Measurements from ENCODE around the gene CEP350.

The CEP350 gene

DNA sequence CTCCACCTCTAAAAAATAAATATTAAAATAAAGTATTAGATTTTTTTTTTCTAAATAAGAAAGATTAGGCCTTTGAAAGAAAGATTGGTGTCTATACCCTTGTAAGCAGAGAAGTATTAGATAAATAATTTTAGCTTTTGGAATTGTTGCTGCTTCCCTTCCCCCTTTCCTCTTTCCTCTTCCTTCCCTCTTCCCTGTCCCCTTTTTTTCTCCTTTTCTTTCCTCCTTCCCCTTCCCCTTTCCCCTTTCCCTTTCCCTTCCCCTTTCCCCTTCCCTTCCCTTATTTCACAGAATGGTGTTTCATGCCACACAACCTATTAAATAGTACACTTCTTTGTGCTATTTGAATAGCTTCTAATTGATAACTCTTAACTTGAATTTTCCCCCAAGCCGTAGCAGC, 130.3 kb downstream of the CEP350 start:
- Mint-ChIP-seq H3K27ac (no peak overlapping the region), H3K4me1 (ENCODE audit: low read depth) (no peaks in the 10 kb centered on the region), H3K36me3 (ENCODE audit: low read depth) (peaks cover 24% of the 10 kb centered on the region), H3K9me3 (no peaks in the 10 kb centered on the region), H3K4me3 (no peak overlapping the region), H3K27me3 (ENCODE audit: low read depth) (no peaks in the 10 kb centered on the region)
- DNase-seq (ENCODE audit: low spot score), result no peak

DNA sequence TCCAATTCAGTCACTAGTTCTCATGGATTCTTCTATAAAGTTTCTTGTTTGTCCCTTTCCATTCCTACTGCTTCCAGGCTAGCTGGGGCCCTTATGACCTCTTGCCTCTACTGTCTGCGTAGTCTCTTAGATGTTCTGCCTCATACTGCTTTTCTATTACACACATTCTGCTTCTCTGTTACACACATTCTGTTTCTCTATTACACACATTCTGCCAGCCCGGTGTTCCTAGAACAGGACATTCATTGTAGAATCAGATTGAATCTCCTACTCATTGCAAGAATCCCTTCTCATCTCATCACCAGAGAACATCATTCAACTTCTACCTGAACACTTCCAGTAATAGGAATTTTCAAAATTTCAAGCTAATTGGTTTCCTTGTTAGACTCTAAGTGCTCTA, 130.7 kb downstream of the CEP350 start:
- no peaks in the 10 kb centered on the region for H3K4me1 Mint-ChIP-seq (ENCODE audit: low read depth)
- no peaks in the 10 kb centered on the region for H3K27me3 Mint-ChIP-seq (ENCODE audit: low read depth)
- no peak overlapping the region for H3K27ac Mint-ChIP-seq
- H3K4me3 Mint-ChIP-seq, result no peak overlapping the region
- peaks cover 26% of the 10 kb centered on the region for H3K36me3 Mint-ChIP-seq (ENCODE audit: low read depth)
- H3K9me3 Mint-ChIP-seq, result no peaks in the 10 kb centered on the region
- DNase-seq (ENCODE audit: low spot score), result no peak

GRCh38 chr1:180092931-180093650, 138.5 kb downstream of the CEP350 start:
- Mint-ChIP-seq H3K27me3 (ENCODE audit: low read depth) (no peaks in the 10 kb centered on the region), H3K36me3 (ENCODE audit: low read depth) (peaks cover 54% of the 10 kb centered on the region), H3K4me3 (no peak overlapping the region), H3K4me1 (ENCODE audit: low read depth) (no peaks in the 10 kb centered on the region), H3K27ac (no peak overlapping the region), H3K9me3 (no peaks in the 10 kb centered on the region)
- DNase-seq (ENCODE audit: low spot score), result no peak

GRCh38 chr1:180094705-180095295, 140.2 kb downstream of the CEP350 start:
- Mint-ChIP-seq H3K9me3 (no peaks in the 10 kb centered on the region), H3K27me3 (ENCODE audit: low read depth) (no peaks in the 10 kb centered on the region), H3K36me3 (ENCODE audit: low read depth) (peaks cover 52% of the 10 kb centered on the region), H3K27ac (no peak overlapping the region), H3K4me3 (no peak overlapping the region), H3K4me1 (ENCODE audit: low read depth) (no peaks in the 10 kb centered on the region)
- DNase-seq (ENCODE audit: low spot score), result no peak

- Mint-ChIP-seq H3K36me3 (ENCODE audit: low read depth) (peaks cover 62% of the 10 kb centered on the region), H3K27ac (no peak overlapping the region), H3K4me1 (ENCODE audit: low read depth) (peaks cover 14% of the 10 kb centered on the region), H3K4me3 (no peak overlapping the region), H3K27me3 (ENCODE audit: low read depth) (no peaks in the 10 kb centered on the region), H3K9me3 (no peaks in the 10 kb centered on the region)
- DNase-seq (ENCODE audit: low spot score), result no peak
These were observed 142.1 kb downstream of the CEP350 start for GRCh38 chr1:180096584-180097325.

- Mint-ChIP-seq H3K27me3 (ENCODE audit: low read depth) (no peaks in the 10 kb centered on the region), H3K36me3 (ENCODE audit: low read depth) (peaks cover 62% of the 10 kb centered on the region), H3K4me3 (no peak overlapping the region), H3K27ac (no peak overlapping the region), H3K4me1 (ENCODE audit: low read depth) (peaks cover 14% of the 10 kb centered on the region), H3K9me3 (no peaks in the 10 kb centered on the region)
- DNase-seq (ENCODE audit: low spot score), result no peak
These were observed 142.7 kb downstream of the CEP350 start for GRCh38 chr1:180097326-180097605.

DNA sequence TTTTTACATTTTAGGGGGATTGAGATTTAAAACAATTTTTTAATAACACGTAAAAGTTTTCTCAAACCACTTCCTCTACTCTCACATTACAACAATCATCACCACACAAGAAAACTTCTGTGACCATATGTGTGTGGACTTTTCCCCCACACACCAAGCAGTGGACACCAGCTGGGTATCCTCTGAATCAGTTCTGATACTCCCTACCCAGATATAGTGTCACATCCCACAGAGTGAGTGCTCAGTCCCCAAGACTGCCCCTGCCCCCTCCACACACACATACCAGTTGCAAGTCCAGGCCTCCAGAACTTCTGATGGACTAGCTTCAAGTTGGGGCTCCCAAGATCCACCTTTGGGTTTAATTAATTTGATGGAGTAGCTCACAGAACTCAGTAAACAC, 146.8 kb downstream of the CEP350 start:
- H3K36me3 Mint-ChIP-seq (ENCODE audit: low read depth), result peaks cover 41% of the 10 kb centered on the region

DNA sequence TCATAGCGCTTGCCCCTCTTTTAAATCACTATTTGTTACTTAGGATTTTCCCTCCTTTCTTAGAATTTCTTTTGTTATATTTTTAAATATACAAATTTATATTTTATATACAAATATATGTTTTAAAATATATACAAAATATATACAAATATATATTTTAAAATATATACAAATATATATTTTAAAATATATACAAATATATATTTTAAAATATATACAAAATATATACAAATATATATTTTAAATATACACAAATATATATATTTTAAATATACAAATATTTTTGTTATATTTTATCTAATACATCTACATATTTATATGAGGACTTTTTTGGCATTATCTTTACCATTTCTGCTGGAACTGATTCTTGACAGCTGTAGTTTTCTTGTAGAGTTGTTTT, 149.2 kb downstream of the CEP350 start:
- no peak overlapping the region for H3K4me3 Mint-ChIP-seq
- no peaks in the 10 kb centered on the region for H3K27me3 Mint-ChIP-seq (ENCODE audit: low read depth)
- no peaks in the 10 kb centered on the region for H3K9me3 Mint-ChIP-seq
- no peak overlapping the region for H3K27ac Mint-ChIP-seq
- no peak for DNase-seq (ENCODE audit: low spot score)
- peaks cover 14% of the 10 kb centered on the region for H3K4me1 Mint-ChIP-seq (ENCODE audit: low read depth)
- peaks cover 42% of the 10 kb centered on the region for H3K36me3 Mint-ChIP-seq (ENCODE audit: low read depth)

More for the DNA sequence above, 146.8 kb downstream of the CEP350 start:
- Mint-ChIP-seq H3K9me3 (no peaks in the 10 kb centered on the region), H3K4me3 (no peak overlapping the region), H3K4me1 (ENCODE audit: low read depth) (peaks cover 14% of the 10 kb centered on the region), H3K27me3 (ENCODE audit: low read depth) (no peaks in the 10 kb centered on the region), H3K27ac (peak overlapping the region; percentile 35)
- DNase-seq (ENCODE audit: low spot score), result no peak

DNA sequence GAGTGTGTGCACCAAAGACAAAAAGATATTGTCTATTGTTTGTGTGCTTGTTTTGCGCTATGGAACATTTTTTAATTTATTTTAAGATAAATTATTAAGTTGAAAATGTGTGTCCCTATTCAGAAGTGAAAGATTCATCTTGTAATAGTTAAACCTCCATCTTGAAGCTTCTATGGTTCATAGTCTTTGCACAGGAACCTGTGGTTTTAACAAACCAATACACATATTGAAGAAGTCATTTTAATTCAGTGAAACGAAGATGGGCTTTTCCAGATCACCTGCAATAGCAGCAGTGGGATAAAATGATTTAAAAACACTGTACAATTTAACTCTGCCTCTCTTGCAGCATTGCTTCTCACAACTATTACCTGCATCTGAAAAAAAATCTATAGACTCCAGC, 157.5 kb downstream of the CEP350 start:
- Mint-ChIP-seq H3K27me3 (ENCODE audit: low read depth) (no peaks in the 10 kb centered on the region), H3K4me1 (ENCODE audit: low read depth) (peaks cover 3% of the 10 kb centered on the region), H3K9me3 (no peaks in the 10 kb centered on the region), H3K36me3 (ENCODE audit: low read depth) (peaks cover 31% of the 10 kb centered on the region), H3K4me3 (no peak overlapping the region), H3K27ac (no peak overlapping the region)
- no peak for DNase-seq (ENCODE audit: low spot score)

- Mint-ChIP-seq H3K27me3 (ENCODE audit: low read depth) (no peaks in the 10 kb centered on the region), H3K9me3 (no peaks in the 10 kb centered on the region), H3K4me1 (ENCODE audit: low read depth) (peaks cover 3% of the 10 kb centered on the region), H3K36me3 (ENCODE audit: low read depth) (peaks cover 30% of the 10 kb centered on the region), H3K4me3 (no peak overlapping the region), H3K27ac (no peak overlapping the region)
- DNase-seq (ENCODE audit: low spot score), result no peak
These were observed 158.5 kb downstream of the CEP350 start for GRCh38 chr1:180112984-180113647.

- no peak for DNase-seq (ENCODE audit: low spot score)
- H3K36me3 Mint-ChIP-seq (ENCODE audit: low read depth), result peaks cover 30% of the 10 kb centered on the region
- H3K4me3 Mint-ChIP-seq, result no peak overlapping the region
- H3K9me3 Mint-ChIP-seq, result no peaks in the 10 kb centered on the region
- peaks cover 3% of the 10 kb centered on the region for H3K4me1 Mint-ChIP-seq (ENCODE audit: low read depth)
- H3K27me3 Mint-ChIP-seq (ENCODE audit: low read depth), result no peaks in the 10 kb centered on the region
- no peak overlapping the region for H3K27ac Mint-ChIP-seq
These were observed 159.9 kb downstream of the CEP350 start for GRCh38 chr1:180114396-180114945.

GRCh38 chr1:180116964-180117763, 162.6 kb downstream of the CEP350 start:
- no peak overlapping the region for H3K27ac Mint-ChIP-seq
- no peak for DNase-seq (ENCODE audit: low spot score)
- H3K27me3 Mint-ChIP-seq (ENCODE audit: low read depth), result no peaks in the 10 kb centered on the region
- H3K4me3 Mint-ChIP-seq, result no peak overlapping the region
- H3K36me3 Mint-ChIP-seq (ENCODE audit: low read depth), result peaks cover 16% of the 10 kb centered on the region
- no peaks in the 10 kb centered on the region for H3K9me3 Mint-ChIP-seq
- H3K4me1 Mint-ChIP-seq (ENCODE audit: low read depth), result no peaks in the 10 kb centered on the region

GRCh38 chr1:180117764-180118116, 163.1 kb downstream of the CEP350 start:
- no peaks in the 10 kb centered on the region for H3K27me3 Mint-ChIP-seq (ENCODE audit: low read depth)
- no peak for DNase-seq (ENCODE audit: low spot score)

More at GRCh38 chr1:180117764-180118116, 163.1 kb downstream of the CEP350 start:
- Mint-ChIP-seq H3K36me3 (ENCODE audit: low read depth) (peaks cover 11% of the 10 kb centered on the region), H3K9me3 (no peaks in the 10 kb centered on the region), H3K27ac (no peak overlapping the region), H3K4me3 (no peak overlapping the region), H3K4me1 (ENCODE audit: low read depth) (no peaks in the 10 kb centered on the region)

Measured in T-helper 2 cell treated with Interferon-gamma antibody and Interleukin-4, amounts not matched to agents 5 μg/mL and 100 μg/mL, for 36 hours (primary cell).